Measurements from ENCODE around the gene ASXL3.

ASXL3 gene

DNA sequence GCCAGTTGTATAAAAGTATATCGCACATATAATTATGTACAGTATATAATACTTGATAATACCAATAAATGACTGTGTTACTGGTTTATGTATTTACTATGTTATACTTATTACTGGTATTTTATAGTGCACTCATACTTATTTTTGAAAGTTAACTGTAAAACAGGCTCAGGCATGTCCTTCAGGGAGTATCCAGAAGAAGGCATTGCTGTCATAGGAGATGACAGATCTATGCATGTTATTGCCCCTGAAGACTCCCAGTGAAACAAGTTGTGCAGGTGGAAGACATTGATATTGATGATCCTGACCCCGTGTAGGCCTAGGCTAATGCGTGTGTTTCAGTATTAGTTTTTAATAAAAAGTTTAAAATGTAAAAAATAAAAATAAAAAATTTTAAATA, 20.3 kb upstream of the ASXL3 start:
- H3K4me3 ChIP-seq (ENCODE audit: low read depth, low read length): no peak overlapping the region
- TF ChIP-seq CTCF (IDR thresholded peaks at IDR 0.05; ENCODE audit: borderline replicate concordance, insufficient read depth, low read depth, low read length): no peak

DNA sequence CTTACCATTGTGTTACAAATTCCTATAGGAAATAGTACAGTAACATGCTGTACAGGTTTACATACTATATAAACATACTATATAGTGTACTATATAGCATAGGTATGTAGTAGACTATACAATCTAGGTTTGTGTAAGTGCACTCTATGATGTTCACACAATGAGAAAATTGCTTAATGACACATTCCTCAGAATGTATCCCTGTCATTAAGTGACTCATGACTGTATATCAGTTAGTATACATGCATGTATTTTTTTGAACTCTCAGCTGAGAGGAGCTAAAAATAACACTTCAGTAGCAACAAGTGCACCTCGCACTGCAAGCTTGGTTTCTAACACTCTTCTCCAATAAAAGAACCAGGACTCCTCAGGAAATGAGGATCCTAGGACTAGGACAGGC, 19.5 kb upstream of the ASXL3 start:
- no peak overlapping the region for H3K4me3 ChIP-seq (ENCODE audit: low read depth, low read length)
- no peak for TF ChIP-seq CTCF (IDR thresholded peaks at IDR 0.05; ENCODE audit: borderline replicate concordance, insufficient read depth, low read depth, low read length)

DNA sequence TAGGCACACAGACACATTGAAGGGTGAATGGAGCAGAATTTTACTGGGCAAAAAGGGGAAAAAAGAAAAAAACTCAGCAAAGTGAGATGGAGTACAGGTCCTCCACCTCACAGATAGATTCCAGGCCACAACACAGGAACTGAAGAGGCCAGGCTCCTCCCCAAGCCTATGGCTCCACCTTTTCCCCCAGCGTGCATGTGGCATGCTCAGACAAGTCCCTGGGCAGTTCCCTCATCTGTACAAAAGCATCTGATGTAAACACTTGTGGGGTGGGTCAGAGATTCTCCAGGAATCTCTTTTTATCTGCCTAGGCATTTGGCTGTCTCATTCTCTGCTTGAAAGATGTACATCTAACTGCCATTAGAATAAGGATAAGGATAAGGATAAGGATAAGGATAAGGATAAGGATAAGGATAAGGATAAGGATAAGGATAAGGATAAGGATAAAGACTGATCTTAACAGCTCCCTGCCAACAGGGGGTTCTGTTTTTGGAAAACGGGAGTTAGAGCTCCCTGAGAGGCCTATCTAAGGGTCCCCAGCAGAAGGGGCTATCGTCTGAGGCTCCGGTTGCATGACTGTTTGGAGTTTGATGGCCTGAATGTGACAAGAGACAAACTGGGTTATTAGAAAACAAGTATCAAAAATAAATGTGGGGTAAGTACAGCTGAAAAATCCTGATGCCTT, 17.2 kb upstream of the ASXL3 start:
- TF ChIP-seq CTCF (IDR thresholded peaks at IDR 0.05; ENCODE audit: borderline replicate concordance, insufficient read depth, low read depth, low read length): no peak
- H3K4me3 ChIP-seq (ENCODE audit: low read depth, low read length): no peak overlapping the region

- no peak for TF ChIP-seq CTCF (IDR thresholded peaks at IDR 0.05; ENCODE audit: borderline replicate concordance, insufficient read depth, low read depth, low read length)
- no peak overlapping the region for H3K4me3 ChIP-seq (ENCODE audit: low read depth, low read length)
Measured at GRCh38 chr18:33562741-33563140, 15.3 kb upstream of the ASXL3 start.

DNA sequence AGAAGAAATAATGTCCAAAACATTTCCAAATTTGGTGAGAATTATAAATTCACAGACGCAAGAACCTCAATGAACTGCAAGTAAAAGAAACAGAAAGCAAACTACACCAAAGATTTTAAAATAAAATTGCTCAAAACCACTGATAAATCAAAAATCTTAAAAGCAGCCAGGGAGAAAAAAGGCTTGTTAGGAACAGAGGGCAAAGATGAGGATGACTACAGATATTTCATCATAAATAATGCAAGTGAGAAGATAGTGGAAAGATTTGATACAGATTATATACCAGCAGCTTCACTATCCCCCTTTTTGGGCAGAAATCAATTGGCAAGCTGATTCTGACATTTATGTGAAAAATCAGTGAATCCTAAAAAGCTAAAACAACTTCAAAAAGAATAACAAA, 10.3 kb upstream of the ASXL3 start:
- H3K4me3 ChIP-seq (ENCODE audit: low read depth, low read length): no peak overlapping the region
- TF ChIP-seq CTCF (IDR thresholded peaks at IDR 0.05; ENCODE audit: borderline replicate concordance, insufficient read depth, low read depth, low read length): no peak

- TF ChIP-seq CTCF (IDR thresholded peaks at IDR 0.05; ENCODE audit: borderline replicate concordance, insufficient read depth, low read depth, low read length): no peak
- H3K4me3 ChIP-seq (ENCODE audit: low read depth, low read length): no peak overlapping the region
Measured at GRCh38 chr18:33571998-33572787, 5.8 kb upstream of the ASXL3 start.

- TF ChIP-seq CTCF (IDR thresholded peaks at IDR 0.05; ENCODE audit: borderline replicate concordance, insufficient read depth, low read depth, low read length): no peak
- H3K4me3 ChIP-seq (ENCODE audit: low read depth, low read length): no peak overlapping the region
Measured at GRCh38 chr18:33573193-33573592, 4.8 kb upstream of the ASXL3 start.

Measured in GM12875 (cell line).